ENCODE results near the gene MYZAP. TPM values are rescaled to one million over a fixed set of nuclear protein-coding genes. Genes with fewer than 3 reads are reported as not detected.

The MYZAP gene
- total RNA-seq, 1 experiment from 2014 or later: 0.63 TPM

DNA sequence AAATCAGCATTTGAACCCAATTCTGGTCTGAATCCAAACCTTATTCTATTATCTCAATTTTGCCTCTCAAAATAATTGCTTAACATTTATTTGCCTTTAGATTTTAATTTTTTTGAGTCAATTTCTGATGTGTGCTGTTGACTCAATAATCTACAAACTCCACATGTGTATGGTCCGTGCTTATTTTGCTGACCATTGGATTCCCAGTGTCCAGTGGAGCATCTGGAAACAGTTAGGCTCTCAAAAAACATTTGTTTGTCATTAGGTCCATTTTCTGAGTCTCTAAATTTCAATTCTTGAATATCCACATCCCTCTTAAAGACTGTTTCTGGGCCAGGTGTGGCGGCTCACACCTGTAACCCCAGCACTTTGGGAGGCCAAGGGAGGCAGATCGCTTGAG lies 19.2 kb upstream of the MYZAP start:
- Histone ChIP-seq H3K27me3 (ENCODE audit: insufficient read depth, low read length) (no peaks in the 10 kb centered on the region), H3K9me3 (ENCODE audit: control insufficient read depth, low read depth, low read length) (no peaks in the 10 kb centered on the region), H3K23me2 (ENCODE audit: insufficient read length, low read depth, low read length, poor library complexity, severe bottlenecking) (no peaks in the 10 kb centered on the region), H2BK12ac (ENCODE audit: insufficient read length, low read depth, low read length) (no peak overlapping the region), H3K27ac (ENCODE audit: insufficient read length, low read depth, low read length) (no peak overlapping the region), H2BK15ac (ENCODE audit: low read depth, low read length) (no peak overlapping the region), H3K79me1 (ENCODE audit: insufficient read depth, low read depth, low read length, poor library complexity, severe bottlenecking) (no peaks in the 10 kb centered on the region), H4K8ac (replicated peaks; ENCODE audit: insufficient read length, low read depth, low read length) (no peak overlapping the region), H2BK20ac (ENCODE audit: low read depth, low read length, poor library complexity, severe bottlenecking) (no peak overlapping the region), H3K4me2 (ENCODE audit: insufficient read depth, insufficient read length, low read length) (no peak overlapping the region), H2BK5ac (ENCODE audit: insufficient read length, low read length) (no peak overlapping the region), H3K9ac (ENCODE audit: extremely low read depth, insufficient read length, low read length) (no peak overlapping the region), H2BK120ac (ENCODE audit: low read depth, low read length, poor library complexity, severe bottlenecking) (no peak overlapping the region), H3K4me1 (ENCODE audit: insufficient read depth, low read length) (no peaks in the 10 kb centered on the region), H3K56ac (ENCODE audit: insufficient read length, low read depth, low read length) (no peak overlapping the region), H2AK5ac (ENCODE audit: insufficient read length, low read length) (no peak overlapping the region), H4K91ac (ENCODE audit: insufficient read length, low read depth, low read length) (no peak overlapping the region), H3K79me2 (ENCODE audit: insufficient read depth, low read length) (no peaks in the 10 kb centered on the region), H3K4ac (ENCODE audit: low read depth, low read length) (no peak overlapping the region), H3K18ac (ENCODE audit: insufficient read length, low read depth, low read length) (no peak overlapping the region), H3K14ac (ENCODE audit: insufficient read depth, low read length) (no peak overlapping the region), H4K5ac (ENCODE audit: insufficient read length, low read depth, low read length) (no peak overlapping the region), H4K20me1 (ENCODE audit: control insufficient read depth, insufficient read depth, insufficient read length) (no peaks in the 10 kb centered on the region), H3K23ac (ENCODE audit: insufficient read length, low read depth, low read length) (no peak overlapping the region), H2AFZ (ENCODE audit: low read length) (no peak overlapping the region), H3T11ph (ENCODE audit: low read length) (no peak overlapping the region)
- Mint-ChIP-seq H3K27me3 (ENCODE audit: low read depth) (no peaks in the 10 kb centered on the region; the same call in none of the 2 replicates), H3K36me3 (ENCODE audit: insufficient read depth in 1 of 3, low read depth in 3 of 3) (no peaks in the 10 kb centered on the region), H3K4me1 (peaks cover 4 to 14% of the 10 kb centered on the region in 2 experiments), H3K27ac (no peak overlapping the region), H3K4me3 (no peak overlapping the region), H3K9me3 (no peaks in the 10 kb centered on the region)
- no peak for DNase-seq
- WGBS (ENCODE audit: extremely low coverage, insufficient read length, low lambda C conversion rate): no CpG with 5 or more reads among the region's 3 CpGs
- TF ChIP-seq, protein P1, sequence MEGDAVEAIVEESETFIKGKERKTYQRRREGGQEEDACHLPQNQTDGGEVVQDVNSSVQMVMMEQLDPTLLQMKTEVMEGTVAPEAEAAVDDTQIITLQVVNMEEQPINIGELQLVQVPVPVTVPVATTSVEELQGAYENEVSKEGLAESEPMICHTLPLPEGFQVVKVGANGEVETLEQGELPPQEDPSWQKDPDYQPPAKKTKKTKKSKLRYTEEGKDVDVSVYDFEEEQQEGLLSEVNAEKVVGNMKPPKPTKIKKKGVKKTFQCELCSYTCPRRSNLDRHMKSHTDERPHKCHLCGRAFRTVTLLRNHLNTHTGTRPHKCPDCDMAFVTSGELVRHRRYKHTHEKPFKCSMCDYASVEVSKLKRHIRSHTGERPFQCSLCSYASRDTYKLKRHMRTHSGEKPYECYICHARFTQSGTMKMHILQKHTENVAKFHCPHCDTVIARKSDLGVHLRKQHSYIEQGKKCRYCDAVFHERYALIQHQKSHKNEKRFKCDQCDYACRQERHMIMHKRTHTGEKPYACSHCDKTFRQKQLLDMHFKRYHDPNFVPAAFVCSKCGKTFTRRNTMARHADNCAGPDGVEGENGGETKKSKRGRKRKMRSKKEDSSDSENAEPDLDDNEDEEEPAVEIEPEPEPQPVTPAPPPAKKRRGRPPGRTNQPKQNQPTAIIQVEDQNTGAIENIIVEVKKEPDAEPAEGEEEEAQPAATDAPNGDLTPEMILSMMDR (conservative IDR thresholded peaks at IDR 0.05): no peak
